ENCODE measurements around the gene APOB.

Gene APOB

GRCh38 chr2:21011876-21012556 lies 31.9 kb downstream of the APOB start:
- no peak for DNase-seq (ENCODE audit: low read depth)

GRCh38 chr2:21011453-21011852 lies 32.4 kb downstream of the APOB start:
- no peak overlapping the region for H3K4me3 ChIP-seq (ENCODE audit: low read depth, low read length)
- in situ Hi-C loops (cut with HindIII; ENCODE audit: low sequenced_read_pairs): no loop called here
- no peak for DNase-seq (ENCODE audit: low read depth)
- TF ChIP-seq CTCF (IDR thresholded peaks at IDR 0.05; ENCODE audit: low read depth, low read length, missing control alignments): no peak

More at GRCh38 chr2:21011876-21012556, 31.9 kb downstream of the APOB start:
- no peak overlapping the region for H3K4me3 ChIP-seq (ENCODE audit: low read depth, low read length)
- no peak for TF ChIP-seq CTCF (IDR thresholded peaks at IDR 0.05; ENCODE audit: low read depth, low read length, missing control alignments)
- in situ Hi-C loops (cut with HindIII; ENCODE audit: low sequenced_read_pairs): no loop called here

GRCh38 chr2:21010813-21011439 lies 32.9 kb downstream of the APOB start:
- in situ Hi-C loops (cut with HindIII; ENCODE audit: low sequenced_read_pairs): no loop called here
- no peak for TF ChIP-seq CTCF (IDR thresholded peaks at IDR 0.05; ENCODE audit: low read depth, low read length, missing control alignments)
- no peak overlapping the region for H3K4me3 ChIP-seq (ENCODE audit: low read depth, low read length)
- no peak for DNase-seq (ENCODE audit: low read depth)

- DNase-seq (ENCODE audit: low read depth): no peak
- H3K4me3 ChIP-seq (ENCODE audit: low read depth, low read length): no peak overlapping the region
- TF ChIP-seq CTCF (IDR thresholded peaks at IDR 0.05; ENCODE audit: low read depth, low read length, missing control alignments): no peak
- in situ Hi-C loops (cut with HindIII; ENCODE audit: low sequenced_read_pairs): no loop called here
Measured at GRCh38 chr2:21009662-21010225, 34.1 kb downstream of the APOB start.

- in situ Hi-C loops (cut with HindIII; ENCODE audit: low sequenced_read_pairs): no loop called here
- no peak for DNase-seq (ENCODE audit: low read depth)
- no peak for TF ChIP-seq CTCF (IDR thresholded peaks at IDR 0.05; ENCODE audit: low read depth, low read length, missing control alignments)
- H3K4me3 ChIP-seq (ENCODE audit: low read depth, low read length): no peak overlapping the region
Measured at GRCh38 chr2:21008790-21009661, 34.8 kb downstream of the APOB start.
